ENCODE measurements around the gene INTS1. TPM values are rescaled to one million over a fixed set of nuclear protein-coding genes. Genes with fewer than 3 reads are reported as not detected.

Gene INTS1
- total RNA-seq, 1 donor from 2014 or later = 134 TPM

GRCh38 chr7:1478480-1478879, 25.7 kb downstream of the INTS1 start:
- H3K36me3 Mint-ChIP-seq = no peaks in the 10 kb centered on the region
- H3K4me3 Mint-ChIP-seq = no peak overlapping the region
- H3K4me1 Mint-ChIP-seq (ENCODE audit: unreplicated experiment) = no peaks in the 10 kb centered on the region
- TF ChIP-seq, protein P1, sequence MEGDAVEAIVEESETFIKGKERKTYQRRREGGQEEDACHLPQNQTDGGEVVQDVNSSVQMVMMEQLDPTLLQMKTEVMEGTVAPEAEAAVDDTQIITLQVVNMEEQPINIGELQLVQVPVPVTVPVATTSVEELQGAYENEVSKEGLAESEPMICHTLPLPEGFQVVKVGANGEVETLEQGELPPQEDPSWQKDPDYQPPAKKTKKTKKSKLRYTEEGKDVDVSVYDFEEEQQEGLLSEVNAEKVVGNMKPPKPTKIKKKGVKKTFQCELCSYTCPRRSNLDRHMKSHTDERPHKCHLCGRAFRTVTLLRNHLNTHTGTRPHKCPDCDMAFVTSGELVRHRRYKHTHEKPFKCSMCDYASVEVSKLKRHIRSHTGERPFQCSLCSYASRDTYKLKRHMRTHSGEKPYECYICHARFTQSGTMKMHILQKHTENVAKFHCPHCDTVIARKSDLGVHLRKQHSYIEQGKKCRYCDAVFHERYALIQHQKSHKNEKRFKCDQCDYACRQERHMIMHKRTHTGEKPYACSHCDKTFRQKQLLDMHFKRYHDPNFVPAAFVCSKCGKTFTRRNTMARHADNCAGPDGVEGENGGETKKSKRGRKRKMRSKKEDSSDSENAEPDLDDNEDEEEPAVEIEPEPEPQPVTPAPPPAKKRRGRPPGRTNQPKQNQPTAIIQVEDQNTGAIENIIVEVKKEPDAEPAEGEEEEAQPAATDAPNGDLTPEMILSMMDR (conservative IDR thresholded peaks at IDR 0.05) = no peak
- DNase-seq (ENCODE audit: extremely low spot score, unreplicated experiment) = no peak
- no peaks in the 10 kb centered on the region for H3K9me3 Mint-ChIP-seq
- H3K27me3 Mint-ChIP-seq = no peaks in the 10 kb centered on the region
- no peak overlapping the region for H3K27ac Mint-ChIP-seq

- Mint-ChIP-seq H3K27me3 (no peaks in the 10 kb centered on the region), H3K9me3 (no peaks in the 10 kb centered on the region), H3K36me3 (no peaks in the 10 kb centered on the region), H3K4me3 (no peak overlapping the region), H3K27ac (no peak overlapping the region), H3K4me1 (ENCODE audit: unreplicated experiment) (no peaks in the 10 kb centered on the region)
- DNase-seq (ENCODE audit: extremely low spot score, unreplicated experiment) = no peak
- TF ChIP-seq, protein P1 (conservative IDR thresholded peaks at IDR 0.05) = no peak
Measured at GRCh38 chr7:1476859-1477258, 27.3 kb downstream of the INTS1 start.

DNA sequence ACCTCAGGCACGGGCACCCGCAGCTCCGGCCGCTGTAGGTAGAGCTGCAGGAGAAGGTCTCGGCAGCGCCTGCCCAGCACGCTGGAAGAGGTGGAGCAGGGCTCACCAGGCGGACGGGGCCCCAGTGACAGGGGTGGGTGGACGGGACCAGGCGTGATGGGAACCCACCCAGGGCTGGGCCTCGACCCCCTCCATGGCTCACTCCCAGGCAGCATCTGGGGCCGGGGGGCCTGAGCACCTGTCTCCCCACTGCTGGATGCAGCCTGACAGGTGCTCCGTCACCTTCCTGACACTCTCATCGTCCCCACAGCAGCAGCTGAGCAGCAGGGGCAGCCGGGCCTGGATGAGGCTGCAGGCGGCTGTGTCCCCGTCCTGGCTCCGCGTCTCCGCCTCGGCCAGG, 28.2 kb downstream of the INTS1 start:
- Mint-ChIP-seq H3K27me3 (no peaks in the 10 kb centered on the region), H3K27ac (no peak overlapping the region), H3K4me1 (ENCODE audit: unreplicated experiment) (no peaks in the 10 kb centered on the region), H3K36me3 (no peaks in the 10 kb centered on the region), H3K4me3 (no peak overlapping the region), H3K9me3 (no peaks in the 10 kb centered on the region)
- no peak for DNase-seq (ENCODE audit: extremely low spot score, unreplicated experiment)
- TF ChIP-seq, protein P1 (conservative IDR thresholded peaks at IDR 0.05) = no peak

DNA sequence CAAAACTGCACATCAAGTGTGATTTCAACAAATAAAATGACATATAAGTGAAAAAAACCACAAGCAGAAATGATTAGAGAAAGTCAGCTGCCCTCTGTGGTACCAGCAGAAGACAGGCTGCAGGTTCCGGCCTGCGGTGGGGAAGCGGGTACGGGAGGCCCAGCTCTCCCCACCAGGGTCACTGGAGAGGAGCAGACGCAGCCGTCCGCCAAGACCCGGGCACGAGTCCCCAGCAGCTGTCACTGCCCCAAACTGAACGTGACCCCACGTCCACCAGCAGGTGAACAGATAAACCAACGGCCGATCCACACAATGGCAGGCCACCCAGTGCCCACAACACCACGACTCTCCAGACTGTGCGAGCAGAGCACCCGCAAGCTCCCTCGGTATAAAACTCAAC, 28.8 kb downstream of the INTS1 start:
- H3K4me3 Mint-ChIP-seq = no peak overlapping the region

GRCh38 chr7:1474736-1475135, 29.5 kb downstream of the INTS1 start:
- no peak overlapping the region for H3K4me3 Mint-ChIP-seq
- H3K36me3 Mint-ChIP-seq = no peaks in the 10 kb centered on the region
- no peak overlapping the region for H3K27ac Mint-ChIP-seq
- H3K4me1 Mint-ChIP-seq (ENCODE audit: unreplicated experiment) = no peaks in the 10 kb centered on the region
- no peaks in the 10 kb centered on the region for H3K9me3 Mint-ChIP-seq
- H3K27me3 Mint-ChIP-seq = no peaks in the 10 kb centered on the region
- TF ChIP-seq, protein P1 (conservative IDR thresholded peaks at IDR 0.05) = no peak
- no peak for DNase-seq (ENCODE audit: extremely low spot score, unreplicated experiment)

More for the DNA sequence above, 28.8 kb downstream of the INTS1 start:
- H3K9me3 Mint-ChIP-seq = no peaks in the 10 kb centered on the region
- H3K4me1 Mint-ChIP-seq (ENCODE audit: unreplicated experiment) = no peaks in the 10 kb centered on the region
- DNase-seq (ENCODE audit: extremely low spot score, unreplicated experiment) = no peak
- no peak overlapping the region for H3K27ac Mint-ChIP-seq
- TF ChIP-seq, protein P1 (conservative IDR thresholded peaks at IDR 0.05) = no peak
- no peaks in the 10 kb centered on the region for H3K27me3 Mint-ChIP-seq
- no peaks in the 10 kb centered on the region for H3K36me3 Mint-ChIP-seq
